Left forelimb (tissue), 1 donor: ENCODE results near the gene TFB2M.

ENCODE experiments used
- DNase-seq: peaks from one replicate; pipeline ENCODE4 v3.0.0-alpha.2; 2018; ENCODE audit warnings: low spot score

Gene TFB2M

DNA sequence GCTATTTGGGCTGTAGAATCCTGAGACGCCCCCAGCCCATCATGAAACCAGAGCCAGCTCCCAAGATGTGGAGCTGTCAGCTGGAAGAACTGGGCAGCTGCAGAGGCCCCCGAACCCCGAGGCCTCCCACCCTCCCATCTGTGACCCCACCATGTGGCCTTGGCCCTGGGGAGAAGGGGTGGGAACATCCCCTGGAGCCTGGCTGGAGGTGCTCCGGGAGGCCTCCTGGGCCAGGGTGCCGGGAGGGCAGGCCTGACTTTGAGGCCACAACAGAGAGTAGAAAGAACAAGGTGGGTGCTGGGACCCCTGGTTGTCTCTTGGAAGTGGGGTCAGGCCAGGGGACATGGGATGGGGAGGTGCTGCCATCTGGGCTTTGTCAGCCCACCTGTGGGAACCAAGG, 53.0 kb downstream of the TFB2M start:
- DNase-seq: no peak

DNA sequence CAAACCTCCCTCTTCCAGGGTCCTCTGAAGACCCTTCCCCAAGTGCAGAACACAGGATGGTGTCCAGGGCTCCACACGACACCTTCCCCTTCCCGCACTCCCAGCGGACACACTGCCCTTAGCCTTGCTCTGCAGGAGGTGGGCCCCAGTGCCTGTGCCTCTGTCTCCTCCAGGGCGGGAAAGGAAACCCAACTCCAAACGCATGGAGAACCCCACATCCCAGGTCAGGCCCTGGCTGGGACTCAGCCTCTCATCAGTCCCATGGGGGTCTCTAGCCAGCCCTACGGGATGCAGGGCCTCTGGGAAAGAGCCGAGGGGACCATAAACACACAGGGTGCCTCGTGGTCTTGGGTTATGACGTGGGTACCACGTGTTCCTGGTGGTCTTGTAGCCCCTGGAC, 53.4 kb downstream of the TFB2M start:
- no peak for DNase-seq

DNA sequence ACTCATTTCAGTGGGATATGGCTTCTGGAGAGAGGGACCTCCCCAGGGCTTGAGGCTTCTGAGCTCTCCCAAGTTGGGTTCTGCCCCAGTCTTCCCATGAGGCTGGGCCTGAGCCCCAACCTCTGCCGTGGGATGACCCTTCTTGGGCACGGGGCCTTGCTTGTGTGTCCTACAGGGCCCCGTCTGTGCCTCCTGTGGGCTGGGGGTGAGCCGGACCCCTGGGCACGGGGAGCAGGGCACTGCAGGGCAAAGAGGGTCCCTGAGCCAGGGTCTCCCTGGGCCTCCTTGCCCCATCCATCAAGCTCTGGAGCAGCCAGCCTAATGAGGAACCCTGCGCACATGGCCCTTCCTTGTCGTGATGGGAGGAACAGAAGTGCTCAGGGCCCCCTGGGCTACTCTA, 53.8 kb downstream of the TFB2M start:
- no peak for DNase-seq

DNA sequence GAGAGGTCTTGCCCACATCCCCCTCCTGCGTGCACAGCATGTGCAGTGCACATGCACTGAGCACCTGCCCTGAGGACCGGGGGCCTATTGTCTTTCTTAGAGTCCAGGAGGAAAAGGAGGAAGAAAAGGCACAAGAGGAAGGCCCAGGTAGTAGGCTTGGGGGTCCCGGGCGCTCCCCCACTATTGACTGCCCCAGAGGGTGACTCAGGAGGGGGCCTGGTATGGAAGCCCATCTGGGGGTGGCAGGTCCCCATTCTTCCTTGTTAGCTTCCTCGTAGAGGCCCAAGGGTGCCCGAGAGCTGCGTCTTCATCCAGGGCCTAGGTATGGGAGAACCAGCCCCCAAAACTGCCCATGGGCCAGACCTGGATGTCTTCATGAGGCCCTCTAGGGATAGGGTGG, 54.9 kb downstream of the TFB2M start:
- DNase-seq: no peak

DNA sequence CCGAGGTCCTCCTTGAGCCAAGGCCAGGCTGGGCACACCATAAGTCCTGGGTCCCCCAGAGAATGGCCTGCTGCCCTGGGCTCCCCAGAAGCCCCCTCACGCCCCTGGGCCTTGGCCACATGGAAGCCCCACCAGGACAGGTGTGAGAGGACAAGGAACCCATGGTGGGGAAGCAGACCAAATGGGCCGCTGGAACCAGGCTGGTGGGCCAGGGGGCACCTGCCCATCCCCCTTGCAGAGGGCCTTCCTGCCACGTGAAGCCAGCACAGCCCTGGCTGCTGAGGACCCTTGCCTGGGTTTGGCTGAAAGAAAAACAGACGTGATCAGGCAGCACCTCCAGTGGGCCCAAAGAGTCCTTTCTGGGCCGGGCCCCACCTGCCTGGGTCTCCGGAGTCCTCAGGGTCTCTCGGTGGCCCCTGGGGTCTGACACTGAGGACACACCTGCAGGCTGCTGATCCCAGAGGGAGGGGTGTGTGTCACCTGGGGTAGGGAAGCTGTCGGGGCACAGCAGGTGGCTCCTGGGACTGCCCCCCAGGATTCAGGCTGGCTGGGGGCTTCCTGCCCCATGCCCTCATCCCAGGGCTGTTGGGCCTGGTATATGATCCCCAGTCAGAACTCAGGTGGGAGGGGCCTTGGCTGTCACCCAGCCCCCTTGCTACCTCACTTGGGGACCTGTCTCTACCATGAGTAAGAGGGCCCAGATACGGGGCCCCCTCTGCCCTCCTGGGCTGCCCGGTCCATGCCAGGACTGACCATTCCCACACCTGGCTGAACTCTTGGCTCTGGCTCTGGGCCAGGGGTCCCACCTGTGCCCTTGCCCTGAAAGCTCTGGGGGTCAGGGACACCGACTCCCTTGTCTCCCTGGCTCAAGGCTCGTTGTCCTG, 55.7 kb downstream of the TFB2M start:
- DNase-seq: no peak

DNA sequence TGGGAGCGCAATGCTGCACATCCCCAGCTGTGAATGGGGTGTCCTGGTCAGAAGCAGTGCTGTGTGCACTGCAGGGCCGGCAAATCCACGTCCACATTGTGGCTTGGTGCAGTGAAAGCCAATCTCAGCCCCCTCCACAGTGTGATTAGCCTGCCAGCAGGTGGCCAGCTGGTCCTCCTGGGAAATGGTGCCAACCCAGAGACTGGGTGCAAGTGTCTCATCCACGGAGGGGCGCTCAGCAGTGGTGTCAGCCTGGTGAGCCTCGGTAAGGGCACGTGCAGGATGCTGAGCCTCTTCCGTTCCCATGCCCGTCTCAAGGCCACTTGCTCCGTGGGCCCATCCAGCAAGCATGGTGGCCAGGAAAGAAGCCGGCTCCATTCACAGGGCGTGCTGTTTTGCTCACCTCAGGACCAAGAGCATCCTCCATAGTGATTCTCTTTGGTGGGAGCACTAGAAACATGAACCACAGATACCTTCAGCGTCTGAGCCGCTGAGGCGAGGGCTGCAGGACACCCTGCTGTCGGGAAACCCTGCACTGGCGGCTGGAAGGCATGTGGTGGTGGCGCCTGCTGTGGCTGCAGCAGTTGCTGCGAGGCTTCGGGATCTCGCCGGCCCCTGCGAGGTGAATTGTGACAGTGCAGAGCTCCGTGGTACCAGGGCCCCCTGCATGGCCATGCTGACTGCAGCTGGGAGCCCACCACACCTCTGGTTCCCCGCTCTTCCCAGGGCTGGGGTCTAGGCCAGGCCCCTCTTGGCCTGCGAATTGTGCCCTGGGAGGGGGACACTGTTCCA, 57.0 kb downstream of the TFB2M start:
- DNase-seq: no peak

DNA sequence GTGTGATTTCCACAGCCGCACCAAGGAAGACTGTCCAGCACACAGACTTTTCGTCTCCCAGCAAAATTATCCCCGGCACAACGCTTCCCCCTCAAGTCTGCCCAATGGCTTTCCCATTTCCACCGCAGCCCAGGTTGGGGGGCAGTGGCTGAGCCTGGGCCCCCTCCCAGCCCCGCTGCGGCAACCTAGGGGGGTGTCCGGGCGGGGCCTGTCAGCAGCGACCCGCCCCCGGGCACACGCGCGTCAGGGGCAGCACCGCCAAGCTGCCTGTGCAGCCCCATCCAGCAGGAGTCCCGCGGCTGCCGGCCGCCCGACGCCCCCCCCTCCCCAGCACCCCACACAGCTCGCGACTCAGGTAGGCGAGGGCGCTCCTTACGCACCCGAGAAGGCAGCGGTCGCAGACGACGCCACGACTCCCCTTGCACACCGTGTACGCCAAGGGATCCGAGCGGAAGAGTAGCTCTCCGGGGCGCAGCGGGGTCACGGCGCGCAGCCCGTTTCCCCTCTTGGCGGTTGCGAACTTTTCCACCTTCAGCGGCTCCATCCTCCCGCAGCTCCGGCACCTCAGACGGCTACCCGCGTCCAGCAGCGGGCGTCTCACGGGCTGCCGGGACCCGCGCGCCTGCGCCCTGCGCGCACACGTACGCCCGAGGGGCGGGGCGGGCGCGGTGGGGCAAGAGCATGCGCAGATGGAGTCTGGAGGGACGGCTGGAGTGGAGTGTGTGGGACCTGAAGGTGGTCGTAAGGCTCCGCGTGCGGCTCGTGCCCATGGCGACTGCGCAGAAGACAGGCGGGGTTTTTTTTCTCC, 59.2 kb downstream of the TFB2M start, which contains the start of gene SMYD3:
TSS of gene SMYD3 (minus strand) at position 606 of the 808 bp plus-strand sequence.
- peak; percentile 89 for DNase-seq

DNA sequence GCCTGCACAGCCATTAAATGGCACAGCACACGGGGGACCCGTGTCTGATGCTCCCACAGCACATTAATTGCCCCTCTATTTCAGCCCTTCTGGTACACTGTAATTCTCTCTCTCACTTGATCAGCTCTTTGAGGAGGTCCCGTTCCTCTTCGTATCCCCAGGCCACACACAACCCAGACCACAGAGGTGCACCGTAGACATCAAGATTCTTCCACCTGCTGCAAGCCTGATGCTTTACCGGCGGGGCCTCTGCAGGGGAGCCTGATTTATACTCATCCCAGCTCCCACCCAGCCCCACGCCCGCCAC, 59.7 kb downstream of the TFB2M start:
- DNase-seq: no peak

DNA sequence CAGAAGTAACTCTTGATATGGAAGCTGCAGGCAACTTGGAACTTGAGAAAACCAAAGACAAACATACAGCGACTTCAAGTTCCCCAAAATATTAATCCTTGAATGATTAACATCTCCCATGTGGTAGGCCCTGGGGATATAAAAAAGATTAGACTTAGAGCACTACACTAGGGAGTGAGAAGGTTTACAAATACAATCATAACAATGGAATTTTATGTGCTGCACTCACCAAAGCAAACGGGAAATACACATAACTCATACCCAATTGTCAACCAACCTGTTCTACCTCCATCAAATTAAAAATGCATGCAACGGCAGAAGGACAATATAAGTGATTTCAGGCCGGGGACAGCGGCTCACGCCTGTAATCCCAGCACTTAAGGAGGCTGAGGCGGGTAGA, 62.7 kb downstream of the TFB2M start:
- no peak for DNase-seq

DNA sequence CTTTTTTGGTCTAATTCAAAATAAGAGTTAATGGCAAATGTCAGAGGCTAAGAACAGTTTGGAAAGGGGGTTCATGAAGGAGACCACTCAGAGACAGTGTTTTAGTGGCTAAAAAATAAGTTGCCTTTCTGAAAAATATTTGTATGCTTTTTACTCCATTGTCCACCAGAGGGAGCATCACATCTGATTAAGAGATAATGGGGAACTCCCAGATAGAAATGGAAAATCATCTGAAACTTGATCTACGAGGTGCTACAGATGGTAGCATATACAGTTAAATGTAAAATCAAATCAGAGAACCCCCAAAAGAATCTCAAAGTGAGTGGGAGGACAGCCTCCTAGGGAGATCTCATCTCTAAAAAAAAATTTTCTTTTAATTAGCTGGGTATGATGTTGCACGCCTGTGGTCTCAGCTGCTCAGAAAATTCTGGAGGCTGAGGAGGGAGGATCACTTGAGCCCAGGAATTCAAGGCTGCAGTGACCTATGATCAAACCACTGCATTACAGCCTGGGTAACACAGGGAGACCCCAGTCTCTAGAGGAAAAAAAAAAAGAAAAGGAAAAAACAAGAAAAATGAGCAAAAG, 68.6 kb downstream of the TFB2M start:
- no peak for DNase-seq

DNA sequence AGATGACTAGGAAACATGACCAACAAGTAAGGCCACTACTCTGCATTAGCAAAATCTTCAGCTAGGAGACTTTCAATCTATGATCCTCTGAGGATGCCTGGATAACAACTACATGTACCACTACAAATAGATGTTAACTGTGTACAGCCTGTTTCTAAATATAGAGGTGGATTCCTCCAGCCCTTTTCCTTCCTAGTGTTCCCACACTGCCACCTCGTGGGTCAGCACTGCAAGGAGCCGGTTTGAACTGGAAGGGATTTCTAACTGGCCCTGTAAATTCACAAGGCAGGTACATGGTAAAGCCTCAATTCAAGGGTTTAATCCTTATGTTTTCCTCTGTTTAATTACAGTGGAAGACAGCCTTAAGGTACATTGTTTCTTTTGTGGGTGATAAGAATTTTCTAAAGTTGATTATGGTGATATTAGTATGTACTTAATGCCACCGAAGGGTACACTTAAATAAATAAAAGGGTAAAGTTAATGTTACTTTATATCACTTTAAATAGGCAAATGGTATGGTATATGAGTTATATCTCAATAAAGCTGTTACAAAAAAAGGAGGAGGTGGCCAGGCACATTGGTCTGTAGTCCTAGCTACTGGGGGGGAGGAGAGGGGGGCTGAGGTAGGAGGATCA, 73.3 kb downstream of the TFB2M start:
- DNase-seq: no peak

DNA sequence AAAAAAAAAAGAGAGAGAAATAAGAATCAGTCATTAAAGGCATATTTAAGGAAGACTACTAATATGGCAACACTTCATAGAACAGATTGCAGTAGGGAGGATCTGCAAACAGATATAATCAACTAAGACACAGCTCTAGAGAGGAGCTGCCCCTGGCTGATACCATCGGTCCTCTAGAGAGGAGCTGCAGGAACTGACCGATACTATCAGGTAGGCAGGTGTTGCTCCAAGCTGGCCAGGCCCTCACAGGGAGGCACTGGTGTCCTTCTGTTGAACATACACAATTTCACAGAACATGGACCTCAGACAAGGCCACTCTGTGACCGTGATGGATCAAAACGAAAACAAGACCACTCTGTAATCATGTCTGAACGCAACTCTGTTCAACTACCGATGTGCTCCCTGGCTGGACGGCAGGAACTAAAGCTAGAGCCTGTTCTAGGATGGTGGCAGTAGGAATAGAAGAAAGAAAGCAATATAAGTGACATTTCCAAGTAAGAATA, 74.5 kb downstream of the TFB2M start:
- DNase-seq: no peak
